Stimulated activated CD4-positive, alpha-beta T cell treated with anti-CD3 and anti-CD28 coated beads, Interleukin-1b, Interleukin-23, amount 100 ng/mL, for 4 hours (primary cell): Measurements from ENCODE around the gene COL5A1.

Experiments
- DNase-seq, 2 donors: peaks; one replicate each; pipeline ENCODE4 v3.0.0-alpha.2; 2020; ENCODE audit warnings: low read depth in 2 of 2

Gene COL5A1

GRCh38 chr9:134625361-134626068 lies 16.1 kb upstream of the COL5A1 start:
- DNase-seq: no peak

DNA sequence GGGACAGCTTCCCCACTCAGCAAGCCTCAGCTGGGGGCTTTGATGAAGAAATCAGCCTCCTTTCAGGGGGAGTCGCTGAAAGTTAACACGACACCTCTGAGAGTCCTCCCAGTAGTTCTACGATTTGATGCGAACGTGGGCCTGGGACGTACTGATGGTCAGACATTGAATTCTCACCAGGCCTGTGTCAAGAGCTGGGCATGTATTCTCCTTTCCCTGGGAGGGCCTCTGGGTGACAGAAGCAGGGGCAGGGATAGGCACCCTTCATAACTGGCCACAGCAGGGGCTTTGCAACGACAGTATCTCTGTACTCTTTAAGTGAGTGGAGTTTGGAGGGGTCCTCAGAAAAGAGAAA lies 15.6 kb upstream of the COL5A1 start:
- DNase-seq: no peak

DNA sequence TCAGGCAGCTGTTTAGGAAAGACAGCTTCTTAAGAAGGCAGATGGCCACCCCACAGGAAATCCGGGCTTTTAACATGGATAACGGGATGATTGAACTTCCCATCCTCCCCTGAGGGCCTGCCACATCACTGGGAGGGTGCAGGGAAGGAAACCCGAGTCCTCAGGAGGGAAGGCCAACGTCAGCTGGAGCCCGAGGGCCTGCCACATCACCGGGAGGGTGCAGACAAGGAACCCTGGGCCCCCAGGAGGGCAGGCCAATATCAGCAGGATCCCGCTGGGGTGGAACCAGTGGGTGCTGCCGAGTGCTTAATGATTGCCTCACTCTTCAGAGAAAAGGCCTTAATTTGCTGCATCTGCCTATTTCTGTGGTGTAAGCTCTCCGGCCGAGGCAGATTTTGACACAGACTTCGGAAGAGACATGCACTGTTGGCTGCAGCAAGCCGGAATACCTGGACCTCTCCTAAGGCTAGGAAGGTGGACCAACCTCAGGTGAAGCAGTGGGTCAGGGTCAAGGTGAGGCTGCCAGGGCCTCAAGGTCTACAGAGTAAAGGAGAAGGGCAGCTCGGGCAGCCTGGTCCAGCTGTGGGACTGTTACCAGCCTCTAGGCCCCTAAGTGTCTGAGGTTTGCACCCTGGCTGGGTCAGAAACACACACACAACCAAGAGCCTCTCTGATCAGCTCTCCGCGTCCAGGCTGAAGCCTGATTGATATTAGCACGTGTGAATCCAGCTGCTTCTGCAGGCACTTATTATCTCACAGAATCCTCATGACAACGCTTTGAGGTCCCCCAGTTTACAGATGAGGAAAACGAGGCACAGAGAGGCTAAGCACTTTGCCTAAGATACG lies 14.8 kb upstream of the COL5A1 start:
- DNase-seq: no peak

DNA sequence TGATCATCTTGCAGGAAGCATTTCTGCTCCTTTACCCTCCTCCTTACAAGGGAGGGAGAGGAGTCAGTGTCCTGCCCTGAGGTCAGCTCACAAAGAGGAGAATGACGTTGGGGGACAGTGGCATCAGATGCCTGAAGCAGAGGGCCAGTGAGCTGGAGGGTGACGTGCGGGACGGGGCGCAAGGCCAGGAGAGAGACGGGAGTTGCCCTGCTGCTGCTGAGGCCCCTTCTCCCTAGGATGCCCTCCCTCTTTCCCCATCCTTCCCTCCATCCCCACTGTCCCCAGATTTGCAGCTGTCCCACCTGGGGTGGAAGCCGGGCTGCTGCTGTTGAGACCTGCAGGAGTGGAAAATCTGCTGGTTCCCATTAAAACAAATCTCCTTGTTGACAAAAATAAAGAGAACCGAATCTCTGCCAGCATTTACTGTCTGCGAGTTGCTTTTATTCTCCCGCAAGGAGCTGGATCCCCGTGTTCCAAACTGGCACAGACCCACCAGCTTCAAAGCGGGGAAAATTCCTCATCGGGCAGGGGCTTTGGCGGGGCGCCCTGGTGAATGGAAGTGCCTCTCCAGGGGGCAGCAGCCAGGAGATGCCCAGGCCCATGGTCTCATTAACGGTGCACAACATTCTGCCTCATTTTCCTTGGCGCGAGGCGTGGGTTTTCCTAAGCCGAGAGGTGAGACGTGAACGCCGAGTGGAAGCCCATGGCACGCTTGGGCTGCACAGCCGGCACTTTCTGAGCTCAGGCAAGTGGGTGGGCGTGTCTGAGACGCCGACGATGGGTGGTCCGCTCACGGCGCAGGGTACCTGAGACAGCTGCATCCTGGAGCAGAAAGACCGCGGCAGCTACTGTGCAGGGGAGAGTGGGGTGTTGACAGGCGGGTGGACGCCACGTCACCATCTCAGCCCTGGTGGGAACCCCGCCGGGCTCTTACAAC lies 13.9 kb upstream of the COL5A1 start:
- DNase-seq: no peak

DNA sequence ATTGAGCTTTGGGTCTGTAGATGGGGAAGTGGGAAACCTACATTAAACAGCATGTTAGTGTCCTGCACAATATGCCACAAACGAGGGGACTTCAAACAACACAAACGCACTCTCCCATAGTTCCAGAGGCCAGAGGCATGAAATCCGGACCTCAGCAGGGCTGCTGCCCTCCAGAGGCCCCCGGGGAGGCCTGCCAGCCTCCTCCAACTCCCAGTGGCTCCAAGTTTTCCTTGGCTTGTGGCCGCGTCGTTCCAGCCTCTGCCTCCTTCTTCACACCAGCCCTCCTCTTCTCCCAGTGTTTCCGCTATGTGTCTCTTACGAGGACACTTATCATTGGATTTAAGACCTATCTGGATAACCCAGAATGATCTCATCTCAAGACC lies 13.3 kb upstream of the COL5A1 start:
- no peak for DNase-seq

DNA sequence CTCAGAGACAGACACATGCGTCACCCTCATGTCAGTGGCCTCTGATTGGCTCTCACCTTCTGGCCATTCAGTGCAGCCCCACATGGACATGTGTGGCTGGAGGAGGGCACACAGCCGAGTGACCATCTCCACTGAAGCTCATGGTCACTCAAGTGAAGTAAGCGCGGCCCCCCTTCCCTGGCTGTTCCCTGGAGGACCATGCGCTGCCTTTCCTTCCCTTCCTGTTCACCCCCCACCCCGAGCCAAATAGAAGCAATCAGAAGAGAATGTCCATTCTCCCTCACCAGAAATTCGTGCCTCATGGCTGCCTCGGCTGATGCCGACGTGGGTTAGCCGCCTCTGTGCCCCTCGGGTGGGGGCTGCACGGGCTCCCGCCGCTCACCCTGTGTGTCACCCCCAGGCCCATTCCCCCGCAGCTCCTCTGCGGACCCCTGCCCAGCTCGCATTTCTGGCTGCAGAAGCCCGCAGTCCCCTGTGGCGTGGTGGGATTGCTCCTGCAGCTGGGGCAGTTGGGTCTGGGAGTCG lies 12.5 kb upstream of the COL5A1 start:
- no peak for DNase-seq

- DNase-seq: no peak
Measured at GRCh38 chr9:134629586-134630392, 11.8 kb upstream of the COL5A1 start.

DNA sequence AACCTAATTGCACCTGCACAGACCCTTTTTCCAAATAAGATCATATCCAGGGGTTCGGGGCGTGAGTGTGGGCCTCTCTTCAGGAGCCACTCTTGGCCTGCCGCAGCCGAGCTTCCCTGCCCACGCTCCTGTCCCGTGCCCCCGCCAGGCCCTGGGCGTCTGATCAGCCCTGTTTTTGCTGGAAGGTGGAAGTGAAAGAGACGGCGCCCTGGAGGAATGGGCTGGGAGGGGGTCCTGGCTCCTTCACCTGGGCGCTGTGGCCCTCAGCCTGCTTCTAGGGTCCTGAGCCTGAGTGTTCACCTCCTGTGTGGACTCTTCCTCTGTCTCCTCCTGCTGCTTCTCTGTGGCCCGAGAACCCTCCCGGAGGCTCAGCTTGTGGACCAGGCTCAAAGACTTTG lies 11.2 kb upstream of the COL5A1 start:
- DNase-seq: no peak

- DNase-seq: no peak
Measured at GRCh38 chr9:134630861-134631260, 10.7 kb upstream of the COL5A1 start.

GRCh38 chr9:134631881-134632280 lies 9.7 kb upstream of the COL5A1 start:
- no peak for DNase-seq

- DNase-seq: no peak
Measured at GRCh38 chr9:134632329-134632728, 9.3 kb upstream of the COL5A1 start.

DNA sequence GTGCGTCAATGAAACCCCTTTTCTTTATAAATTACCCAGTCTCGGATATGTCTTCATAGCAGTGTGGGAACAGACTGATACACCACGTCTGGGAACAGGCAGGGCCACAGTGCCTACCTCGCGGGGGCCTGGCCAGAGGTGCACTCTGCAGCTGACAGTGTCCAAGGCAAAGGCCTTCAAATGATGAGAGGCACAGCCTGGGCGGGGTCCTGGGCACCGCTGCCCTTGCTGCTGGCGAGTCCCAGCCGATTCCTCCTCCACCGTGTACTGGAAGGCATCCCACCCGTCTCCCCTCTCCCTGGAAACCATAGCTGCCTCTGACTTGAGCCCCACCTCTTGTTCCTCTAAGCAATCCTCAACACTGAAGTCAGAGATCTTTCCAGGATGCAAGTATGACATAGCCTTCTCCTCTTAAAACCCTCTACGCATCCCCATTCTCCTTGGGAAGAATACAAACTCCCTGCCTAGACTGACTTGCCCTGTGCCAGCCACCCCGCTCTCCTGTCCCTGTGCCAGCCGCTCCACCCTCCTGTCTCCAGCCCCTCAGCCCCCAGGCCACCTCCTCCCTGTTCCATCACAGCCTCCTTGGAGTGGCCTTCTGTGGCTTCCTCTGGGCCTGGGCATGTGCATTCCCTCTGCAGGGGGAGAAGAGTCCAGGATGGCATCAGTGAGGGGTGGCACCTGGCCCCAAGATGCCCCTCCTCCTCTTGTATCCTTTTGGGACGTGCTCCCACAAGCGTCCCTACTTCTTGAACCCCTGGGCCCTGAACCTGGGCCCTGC lies 8.1 kb upstream of the COL5A1 start:
- no peak for DNase-seq

DNA sequence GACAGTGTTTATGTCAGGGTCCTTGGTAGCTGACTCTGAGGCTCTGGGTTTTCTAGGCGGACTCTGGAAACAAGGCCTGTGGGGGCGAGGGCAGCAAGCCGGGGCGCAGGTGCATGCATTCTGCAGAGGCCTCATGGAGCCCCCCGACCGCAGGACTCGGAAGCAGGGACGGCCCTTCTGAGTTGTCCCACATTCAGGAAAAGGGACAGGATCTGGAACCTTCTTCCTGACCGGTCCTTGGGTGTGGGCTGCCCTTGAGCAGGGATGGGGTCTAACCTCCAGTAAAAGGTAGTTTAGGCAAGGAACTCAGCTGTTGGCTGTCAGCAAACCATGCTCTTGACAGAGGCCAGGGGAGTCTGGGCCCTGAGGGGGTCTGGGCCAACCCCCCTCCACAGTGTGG lies 7.4 kb upstream of the COL5A1 start:
- no peak for DNase-seq

DNA sequence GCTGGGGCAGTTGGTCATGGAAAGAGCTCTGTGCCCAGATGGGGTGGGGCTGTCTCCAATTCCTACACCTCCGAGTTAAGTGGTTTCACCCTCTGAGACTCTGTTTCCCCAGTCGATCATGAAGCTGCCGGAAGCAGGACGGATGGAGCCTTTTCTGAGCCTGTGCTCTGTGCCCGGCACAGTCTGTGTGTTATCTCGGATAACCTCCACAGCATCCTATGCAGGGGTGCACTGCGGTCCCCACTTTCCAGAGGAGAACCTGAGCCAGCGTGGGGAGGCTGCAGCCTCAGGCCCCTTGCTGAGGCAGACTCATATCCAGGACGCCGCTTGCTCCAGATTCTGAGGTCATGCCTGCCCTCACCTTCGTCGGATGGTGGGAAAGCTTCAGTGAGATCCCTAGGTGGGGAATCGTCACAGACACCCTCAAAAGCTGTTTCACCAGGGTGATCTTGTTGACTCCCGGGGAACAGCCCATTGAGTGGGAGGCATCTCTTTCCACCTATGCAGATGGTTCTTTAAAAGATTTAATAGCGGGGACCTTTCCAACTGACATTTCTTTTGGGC lies 6.9 kb upstream of the COL5A1 start:
- no peak for DNase-seq

GRCh38 chr9:134635351-134636148 lies 6.1 kb upstream of the COL5A1 start:
- DNase-seq: no peak

DNA sequence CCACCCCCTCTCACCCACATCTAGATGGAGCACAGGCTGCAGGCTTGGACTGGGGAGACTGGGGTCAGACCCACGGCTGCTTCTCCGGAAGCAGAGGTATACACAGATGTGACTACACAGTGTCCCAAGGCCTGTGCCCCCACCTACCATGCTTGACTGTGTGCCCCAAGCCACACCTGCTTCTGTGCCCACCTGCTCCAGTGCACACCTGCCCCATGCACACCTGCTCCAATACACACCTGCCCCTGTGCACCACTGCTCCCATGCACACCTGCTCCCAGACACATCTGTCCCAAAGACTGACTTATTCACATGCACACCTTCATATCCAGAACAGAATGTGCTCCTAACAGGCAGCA lies 5.5 kb upstream of the COL5A1 start:
- DNase-seq: no peak

DNA sequence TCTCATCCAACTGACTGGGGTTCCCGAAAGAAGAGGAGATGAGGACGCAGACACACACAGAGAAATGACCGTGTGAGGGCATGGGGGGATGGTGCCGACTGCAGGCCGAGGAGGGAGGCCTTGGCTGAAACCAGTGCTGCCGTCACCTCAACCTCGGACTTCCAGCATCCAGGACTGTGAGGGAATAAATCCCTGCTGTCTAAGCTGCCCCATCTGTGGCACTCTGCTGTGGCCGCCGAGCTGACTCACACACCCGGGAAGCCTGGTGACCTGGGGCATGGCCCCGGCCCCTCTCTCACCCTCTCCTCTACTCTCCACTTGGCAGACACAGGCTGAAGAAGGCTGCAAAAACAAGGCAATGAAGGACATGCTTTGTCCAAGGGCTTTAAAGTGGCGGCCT lies 4.4 kb upstream of the COL5A1 start:
- DNase-seq: no peak

GRCh38 chr9:134637696-134638501 lies 3.7 kb upstream of the COL5A1 start:
- DNase-seq: no peak
